AG10803 (cell line): ENCODE data around the gene PROSER3.
A peak's percentile ranks its signal among the peaks of the same experiment; 100 is the strongest.

ENCODE experiments used
- DNase-seq: peaks from one replicate; pipeline ENCODE4 v3.0.0; 2010; ENCODE audit warnings: low read depth
- H3K4me3 ChIP-seq: 2 replicates; pipeline ENCODE4 v1.5.1; 2011; ENCODE audit warnings: mild to moderate bottlenecking, low read length, control low read depth
- CTCF ChIP-seq: conservative IDR thresholded peaks from 2 replicates; pipeline ENCODE4 v1.5.1; 2011; ENCODE audit warnings: mild to moderate bottlenecking, low read length, control low read depth, inconsistent platforms

The PROSER3 gene

GRCh38 chr19:35714601-35715354 lies 43.2 kb upstream of the PROSER3 start:
- DNase-seq: no peak
- no peak overlapping the region for H3K4me3 ChIP-seq
- TF ChIP-seq CTCF: no peak

- TF ChIP-seq CTCF: no peak
- DNase-seq: no peak
- no peak overlapping the region for H3K4me3 ChIP-seq
These were observed 42.6 kb upstream of the PROSER3 start for GRCh38 chr19:35715355-35715809.

- TF ChIP-seq CTCF: no peak
- H3K4me3 ChIP-seq: peak overlapping the region; percentile 84
- DNase-seq: peak; percentile 36
These were observed 41.8 kb upstream of the PROSER3 start for GRCh38 chr19:35715981-35716800.

- peak overlapping the region; percentile 84 for H3K4me3 ChIP-seq
- peak; percentile 81 for DNase-seq
- peak; percentile 80 for TF ChIP-seq CTCF
These were observed 40.9 kb upstream of the PROSER3 start for GRCh38 chr19:35716801-35717664.

GRCh38 chr19:35717665-35718344 lies 40.2 kb upstream of the PROSER3 start, which contains the start of gene KMT2B:
KMT2B (plus strand) TSS chr19:35718003; CDS start chr19:35718019, 16 bp downstream.
- DNase-seq: peak; percentile 94
- peak within 1 kb of the TSS; percentile 91 for H3K4me3 ChIP-seq
- no peak for TF ChIP-seq CTCF

- TF ChIP-seq CTCF: no peak
- H3K4me3 ChIP-seq: peak overlapping the region; percentile 91
- DNase-seq: peak; percentile 11
These were observed 39.5 kb upstream of the PROSER3 start for GRCh38 chr19:35718345-35719041.
